SKM-1 (cell line): ENCODE results near the gene OR10A5.
A peak's percentile ranks its signal among the peaks of the same experiment; 100 is the strongest.
"Not testable (repeated sequence)": the region's sequence is repeated elsewhere in the genome, so short reads cannot be mapped to it uniquely, and the experiment has no call there.

Source experiments
- DNase-seq: peaks from one replicate; lab custom pipeline; 2025; ENCODE audit not compliant: unreplicated experiment; lab: John Stamatoyannopoulos, UW

The OR10A5 gene

GRCh38 chr11:6845383-6845782 is at the start of gene OR10A5:
OR10A5 (plus strand) TSS chr11:6845683; CDS start chr11:6845683, 0 bp downstream.
- no peak for DNase-seq

GRCh38 chr11:6799402-6799801 is 46.1 kb upstream of the OR10A5 start, which contains the start of gene OR6A2:
OR6A2 (minus strand) TSS chr11:6799689; CDS start chr11:6795708, 3,981 bp downstream.
- DNase-seq, result no peak

- DNase-seq, result not testable (repeated sequence)
These were observed 44.4 kb upstream of the OR10A5 start for GRCh38 chr11:6801075-6801474.

- peak; percentile 32 for DNase-seq
These were observed 33.0 kb upstream of the OR10A5 start for GRCh38 chr11:6812390-6813005.

- DNase-seq, result no peak
These were observed 31.8 kb upstream of the OR10A5 start for GRCh38 chr11:6813656-6814055.

- DNase-seq, result no peak
These were observed 27.8 kb upstream of the OR10A5 start for GRCh38 chr11:6817694-6818093.

GRCh38 chr11:6818967-6819366 is 26.5 kb upstream of the OR10A5 start:
- no peak for DNase-seq

GRCh38 chr11:6824136-6824823 is 21.2 kb upstream of the OR10A5 start:
- DNase-seq, result no peak

- no peak for DNase-seq
These were observed 20.2 kb upstream of the OR10A5 start for GRCh38 chr11:6825231-6825744.

- DNase-seq, result no peak
These were observed 17.4 kb upstream of the OR10A5 start for GRCh38 chr11:6828103-6828502.

GRCh38 chr11:6833356-6833755 is 12.1 kb upstream of the OR10A5 start:
- no peak for DNase-seq

GRCh38 chr11:6834021-6834420 is 11.5 kb upstream of the OR10A5 start:
- no peak for DNase-seq

- DNase-seq, result no peak
These were observed 3.8 kb upstream of the OR10A5 start for GRCh38 chr11:6841694-6842093.

GRCh38 chr11:6843670-6844069 is 1.8 kb upstream of the OR10A5 start:
- no peak for DNase-seq

GRCh38 chr11:6844356-6844755 is 1.1 kb upstream of the OR10A5 start:
- DNase-seq, result no peak

GRCh38 chr11:6850526-6850925 is 5.0 kb downstream of the OR10A5 start:
- DNase-seq, result peak; percentile 16

GRCh38 chr11:6854801-6855200 is 9.3 kb downstream of the OR10A5 start:
- DNase-seq, result not testable (repeated sequence)

- no peak for DNase-seq
These were observed 10.6 kb downstream of the OR10A5 start for GRCh38 chr11:6855971-6856541.

GRCh38 chr11:6856871-6857270 is 11.4 kb downstream of the OR10A5 start:
- DNase-seq, result no peak

- DNase-seq, result no peak
These were observed 17.5 kb downstream of the OR10A5 start, which contains the start of gene OR10A2 for GRCh38 chr11:6862961-6863360. OR10A2 (plus strand) TSS chr11:6863057; CDS start chr11:6869755, 6,698 bp downstream.

GRCh38 chr11:6864438-6864837 is 19.0 kb downstream of the OR10A5 start:
- DNase-seq, result no peak

GRCh38 chr11:6871278-6871677 is 25.8 kb downstream of the OR10A5 start:
- no peak for DNase-seq
